ENCODE data around the gene UBR4. TPM values are rescaled to one million over a fixed set of nuclear protein-coding genes. Genes with fewer than 3 reads are reported as not detected.
"Not testable (repeated sequence)": the region's sequence is repeated elsewhere in the genome, so short reads cannot be mapped to it uniquely, and the experiment has no call there.

UBR4 gene
- total RNA-seq, 2 experiments from 2014 or later, result 117 to 147 TPM

- H3K27ac Mint-ChIP-seq, result no peak overlapping the region
- H3K27me3 Mint-ChIP-seq, result no peaks in the 10 kb centered on the region
- POLR2A ChIA-PET, result no interaction called here
- no peaks in the 10 kb centered on the region for H3K9me3 Mint-ChIP-seq (ENCODE audit: low read depth)
- DNase-seq, result no peak
- intact Hi-C loops (cut with DNase I, micrococcal nuclease), result no loop called here
- CTCF ChIA-PET, result interaction anchor here (1.0 to 1.3 kb wide), 3 partner anchors 15 to 37 kb away, joined by 4 read pairs; no protein-coding TSS in a partner anchor
- ATAC-seq, result no peak
- H3K4me3 Mint-ChIP-seq, result no peak overlapping the region
- H3K4me1 Mint-ChIP-seq, result peaks cover 6% of the 10 kb centered on the region
- H3K36me3 Mint-ChIP-seq (ENCODE audit: low read depth), result peaks cover 66% of the 10 kb centered on the region
These were observed 17.1 kb downstream of the UBR4 start for GRCh38 chr1:19193004-19193403.

DNA sequence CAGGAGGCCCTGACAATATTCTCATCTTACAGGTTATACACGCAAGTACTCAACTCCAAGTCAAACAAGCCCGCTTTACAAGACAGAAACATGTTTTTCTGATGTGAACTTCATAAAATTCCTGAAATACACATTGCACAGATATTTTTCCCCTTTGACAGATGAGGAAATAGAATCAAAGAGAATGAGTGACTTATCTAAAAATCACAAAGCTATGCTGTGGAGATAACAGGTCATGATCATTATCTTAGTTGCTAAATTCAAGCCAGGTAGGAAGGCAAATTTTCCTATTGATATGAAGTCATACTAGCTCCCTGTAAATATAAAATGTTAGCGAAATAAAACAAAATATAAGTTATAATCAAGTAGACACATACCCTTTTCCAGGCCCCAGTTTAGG is 18.3 kb downstream of the UBR4 start:
- H3K9me3 Mint-ChIP-seq (ENCODE audit: low read depth), result no peaks in the 10 kb centered on the region
- H3K36me3 Mint-ChIP-seq (ENCODE audit: low read depth), result peaks cover 60% of the 10 kb centered on the region
- intact Hi-C loops (cut with DNase I, micrococcal nuclease), result no loop called here
- H3K4me3 Mint-ChIP-seq, result no peak overlapping the region
- peak overlapping the region; percentile 39 for H3K27ac Mint-ChIP-seq
- H3K4me1 Mint-ChIP-seq, result peaks cover 10% of the 10 kb centered on the region
- no peaks in the 10 kb centered on the region for H3K27me3 Mint-ChIP-seq
- ChIA-PET CTCF (interaction anchor here (1.0 kb wide), 1 partner anchor 25 kb away, joined by 4 read pairs; no protein-coding TSS in a partner anchor), POLR2A (no interaction called here)
- no peak for ATAC-seq
- no peak for DNase-seq

- peak overlapping the region; percentile 53 for H3K27ac Mint-ChIP-seq
- H3K36me3 Mint-ChIP-seq (ENCODE audit: low read depth), result peaks cover 63% of the 10 kb centered on the region
- H3K27me3 Mint-ChIP-seq, result no peaks in the 10 kb centered on the region
- CTCF ChIA-PET, result interaction anchor here (0.6 kb wide), 1 partner anchor 25 kb away, joined by 3 read pairs; no protein-coding TSS in a partner anchor
- intact Hi-C loops (cut with DNase I, micrococcal nuclease), result no loop called here
- POLR2A ChIA-PET, result interaction anchor here (0.6 kb wide), 1 partner anchor 71 kb away, joined by 3 read pairs; no protein-coding TSS in a partner anchor
- ATAC-seq (no peak), DNase-seq (no peak)
- H3K4me3 Mint-ChIP-seq, result no peak overlapping the region
- no peaks in the 10 kb centered on the region for H3K9me3 Mint-ChIP-seq (ENCODE audit: low read depth)
- H3K4me1 Mint-ChIP-seq, result peaks cover 23% of the 10 kb centered on the region
These were observed 19.6 kb downstream of the UBR4 start for GRCh38 chr1:19190468-19190867.

DNA sequence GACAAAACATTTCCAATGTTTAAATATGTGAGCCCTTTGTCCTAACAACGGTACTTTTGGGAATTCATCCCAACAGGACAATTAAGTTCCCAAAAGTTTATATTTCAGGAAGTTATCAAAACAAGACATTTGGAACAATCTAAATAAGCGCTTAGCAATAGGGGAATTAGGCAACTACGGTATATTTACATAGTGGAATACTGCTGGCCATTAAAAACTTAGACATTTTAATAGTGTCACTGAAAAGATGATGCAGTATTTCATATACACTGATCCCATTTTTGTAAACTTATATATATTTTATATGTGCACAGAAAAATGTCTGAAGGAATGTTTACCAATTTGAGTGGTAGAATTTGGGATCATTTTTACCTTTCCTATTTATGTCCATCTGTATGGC is 20.8 kb downstream of the UBR4 start:
- ATAC-seq (no peak), DNase-seq (no peak)
- ChIA-PET CTCF (no interaction called here), POLR2A (no interaction called here)
- H3K36me3 Mint-ChIP-seq (ENCODE audit: low read depth), result peaks cover 71% of the 10 kb centered on the region
- no peaks in the 10 kb centered on the region for H3K27me3 Mint-ChIP-seq
- no peaks in the 10 kb centered on the region for H3K9me3 Mint-ChIP-seq (ENCODE audit: low read depth)
- intact Hi-C loops (cut with DNase I, micrococcal nuclease), result loop anchor here in 1 of 2 experiments (5.0 kb wide), 1 partner anchor 523 kb away; no protein-coding TSS in a partner anchor
- no peak overlapping the region for H3K4me3 Mint-ChIP-seq
- H3K27ac Mint-ChIP-seq, result no peak overlapping the region
- H3K4me1 Mint-ChIP-seq, result peaks cover 28% of the 10 kb centered on the region

DNA sequence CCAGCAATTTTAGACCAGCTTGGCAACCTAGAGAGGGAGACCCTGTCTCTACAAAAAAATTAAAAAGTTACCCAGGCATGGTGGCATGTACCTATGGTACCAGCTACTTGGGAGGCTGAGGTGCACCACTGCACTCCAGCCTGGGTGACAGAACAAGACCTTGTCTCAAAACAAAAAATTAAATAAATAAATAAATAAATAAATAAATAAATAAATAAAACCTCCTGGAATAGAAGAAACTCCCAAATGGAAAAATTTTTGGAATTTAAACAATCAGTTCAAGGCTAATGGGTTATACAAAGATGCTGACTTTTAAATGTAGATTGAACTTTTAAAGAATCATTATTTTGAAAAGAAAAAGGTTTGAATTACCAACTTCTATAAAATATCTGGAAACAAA is 22.2 kb downstream of the UBR4 start:
- DNase-seq (no peak), ATAC-seq (no peak)
- intact Hi-C loops (cut with DNase I, micrococcal nuclease), result loop anchor here (2.0 to 5.0 kb wide), 3 partner anchors 15 to 524 kb away; partner anchors contain the start of gene UBR4 (in 1 of the 2)
- CTCF ChIA-PET, result interaction anchor here (0.7 kb wide), 1 partner anchor 220 kb away, joined by 4 read pairs; no protein-coding TSS in a partner anchor
- no peak overlapping the region for H3K4me3 Mint-ChIP-seq
- POLR2A ChIA-PET, result no interaction called here
- peaks cover 66% of the 10 kb centered on the region for H3K36me3 Mint-ChIP-seq (ENCODE audit: low read depth)
- no peak overlapping the region for H3K27ac Mint-ChIP-seq
- no peaks in the 10 kb centered on the region for H3K27me3 Mint-ChIP-seq
- H3K4me1 Mint-ChIP-seq, result peaks cover 28% of the 10 kb centered on the region
- H3K9me3 Mint-ChIP-seq (ENCODE audit: low read depth), result no peaks in the 10 kb centered on the region

DNA sequence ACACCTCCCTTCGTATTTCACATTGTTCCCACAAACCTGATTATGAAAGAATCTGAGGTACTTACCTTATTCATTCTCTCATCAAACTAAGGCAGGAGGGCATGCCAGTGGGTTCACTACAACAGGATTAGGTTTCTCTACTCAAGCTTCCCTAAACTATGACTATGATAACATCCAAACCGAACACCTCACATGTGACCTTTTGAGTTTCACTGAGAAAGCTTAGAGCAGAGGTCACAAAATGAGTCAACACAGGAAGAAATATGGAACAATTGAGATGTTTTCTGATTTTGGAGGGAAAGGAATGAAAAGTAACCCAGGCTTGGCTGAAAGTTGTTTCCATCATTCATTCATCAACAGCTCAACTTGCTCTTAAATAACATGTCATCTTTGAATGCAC is 24.1 kb downstream of the UBR4 start:
- H3K9me3 Mint-ChIP-seq (ENCODE audit: low read depth), result no peaks in the 10 kb centered on the region
- intact Hi-C loops (cut with DNase I, micrococcal nuclease), result loop anchor here (1.0 to 5.0 kb wide), 6 partner anchors 17 to 526 kb away; partner anchors contain the start of gene UBR4 (in 2 of the 2)
- H3K36me3 Mint-ChIP-seq (ENCODE audit: low read depth), result peaks cover 68% of the 10 kb centered on the region
- H3K27ac Mint-ChIP-seq, result peak overlapping the region; percentile 89
- peak; percentile 29 for DNase-seq
- peak; percentile 96 for ATAC-seq
- no peak overlapping the region for H3K4me3 Mint-ChIP-seq
- peaks cover 37% of the 10 kb centered on the region for H3K4me1 Mint-ChIP-seq
- ChIA-PET POLR2A (interaction anchor here (0.6 to 1.0 kb wide), 6 partner anchors 13 to 525 kb away, joined by 3 read pairs; no protein-coding TSS in a partner anchor), CTCF (interaction anchor here (0.5 to 1.6 kb wide), 9 partner anchors 10 to 118 kb away, joined by 3 to 8 read pairs (median 4); partner anchors contain the start of genes EMC1 and MRTO4)
- H3K27me3 Mint-ChIP-seq, result no peaks in the 10 kb centered on the region

GRCh38 chr1:19182223-19182622 is 27.8 kb downstream of the UBR4 start:
- ChIA-PET POLR2A (no interaction called here), CTCF (interaction anchor here (0.7 to 2.0 kb wide), 4 partner anchors 18 to 466 kb away, joined by 3 to 7 read pairs (median 3); no protein-coding TSS in a partner anchor)
- peaks cover 73% of the 10 kb centered on the region for H3K36me3 Mint-ChIP-seq (ENCODE audit: low read depth)
- intact Hi-C loops (cut with DNase I, micrococcal nuclease), result loop anchor here in 1 of 2 experiments (5.0 kb wide), 1 partner anchor 60 kb away; no protein-coding TSS in a partner anchor
- DNase-seq (no peak), ATAC-seq (no peak)
- H3K9me3 Mint-ChIP-seq (ENCODE audit: low read depth), result no peaks in the 10 kb centered on the region
- no peak overlapping the region for H3K27ac Mint-ChIP-seq
- no peaks in the 10 kb centered on the region for H3K27me3 Mint-ChIP-seq
- peaks cover 48% of the 10 kb centered on the region for H3K4me1 Mint-ChIP-seq
- no peak overlapping the region for H3K4me3 Mint-ChIP-seq

- intact Hi-C loops (cut with DNase I, micrococcal nuclease), result loop anchor here in 1 of 2 experiments (5.0 kb wide), 1 partner anchor 62 kb away; no protein-coding TSS in a partner anchor
- peaks cover 32% of the 10 kb centered on the region for H3K4me1 Mint-ChIP-seq
- peak overlapping the region; percentile 51 for H3K27ac Mint-ChIP-seq
- DNase-seq (peak; percentile 30), ATAC-seq (peak; percentile 23)
- not testable (repeated sequence) for H3K4me3 Mint-ChIP-seq; H3K27me3 Mint-ChIP-seq; H3K9me3 Mint-ChIP-seq (ENCODE audit: low read depth)
- POLR2A ChIA-PET, result interaction anchor here (0.7 to 0.9 kb wide), 2 partner anchors 40 to 169 kb away, joined by 3 to 5 read pairs; no protein-coding TSS in a partner anchor
- H3K36me3 Mint-ChIP-seq (ENCODE audit: low read depth), result peaks cover 67% of the 10 kb centered on the region
- CTCF ChIA-PET, result interaction anchor here (0.6 to 1.9 kb wide), 8 partner anchors 10 to 67 kb away, joined by 3 to 8 read pairs (median 4); no protein-coding TSS in a partner anchor
These were observed 29.8 kb downstream of the UBR4 start for GRCh38 chr1:19180265-19180657.

DNA sequence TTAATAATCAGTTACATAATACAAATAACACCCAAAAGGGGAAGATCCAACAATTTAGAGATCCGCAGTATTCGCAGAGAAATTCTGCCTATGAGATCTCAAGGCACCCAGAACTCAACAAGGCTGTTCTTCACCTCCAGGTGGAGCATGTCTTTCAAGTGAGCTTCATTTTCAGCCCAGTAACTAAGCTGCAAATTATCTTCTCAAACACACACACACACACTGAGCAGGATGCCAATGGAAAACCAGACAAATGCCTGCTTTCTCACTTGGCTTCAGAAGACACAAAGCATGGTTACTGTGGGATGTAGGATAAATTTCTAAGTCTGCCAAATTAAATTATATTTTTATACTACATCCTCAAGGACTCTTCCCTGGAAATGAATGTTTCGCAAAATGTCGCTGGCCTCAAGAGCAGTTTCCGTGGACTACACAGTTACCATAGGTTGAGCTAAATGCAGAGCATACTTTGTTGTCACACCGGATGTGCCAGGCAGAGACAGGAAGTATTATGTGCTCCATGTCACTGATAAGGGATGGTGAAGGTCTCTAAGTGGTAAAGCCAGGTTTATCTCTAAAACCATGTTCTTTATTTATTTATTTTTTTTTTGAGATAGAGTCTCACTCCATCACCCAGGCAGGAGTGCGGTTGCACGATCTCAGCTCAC is 30.3 kb downstream of the UBR4 start:
- DNase-seq (peak; percentile 43), ATAC-seq (peak; percentile 89)
- ChIA-PET CTCF (interaction anchor here (0.6 to 2.3 kb wide), 16 partner anchors 10 to 540 kb away, joined by 3 to 8 read pairs (median 3); partner anchors contain the start of gene UBR4), POLR2A (interaction anchor here (0.9 kb wide), 1 partner anchor 169 kb away, joined by 3 read pairs; no protein-coding TSS in a partner anchor)
- intact Hi-C loops (cut with DNase I, micrococcal nuclease), result loop anchor here (1.0 to 5.0 kb wide), 3 partner anchors 30 to 63 kb away; no protein-coding TSS in a partner anchor
- Mint-ChIP-seq H3K4me3 (no peak overlapping the region), H3K9me3 (ENCODE audit: low read depth) (no peaks in the 10 kb centered on the region), H3K27ac (peak overlapping the region; percentile 72), H3K4me1 (peaks cover 29% of the 10 kb centered on the region), H3K27me3 (no peaks in the 10 kb centered on the region), H3K36me3 (ENCODE audit: low read depth) (peaks cover 62% of the 10 kb centered on the region)

- intact Hi-C loops (cut with DNase I, micrococcal nuclease), result loop anchor here in 1 of 2 experiments (1.0 kb wide), 2 partner anchors 30 to 62 kb away; no protein-coding TSS in a partner anchor
- H3K9me3 Mint-ChIP-seq (ENCODE audit: low read depth), result no peaks in the 10 kb centered on the region
- peak overlapping the region; percentile 22 for H3K27ac Mint-ChIP-seq
- peaks cover 26% of the 10 kb centered on the region for H3K4me1 Mint-ChIP-seq
- no peaks in the 10 kb centered on the region for H3K27me3 Mint-ChIP-seq
- H3K4me3 Mint-ChIP-seq, result no peak overlapping the region
- no peak for ATAC-seq
- peaks cover 66% of the 10 kb centered on the region for H3K36me3 Mint-ChIP-seq (ENCODE audit: low read depth)
- ChIA-PET CTCF (interaction anchor here (0.6 to 2.3 kb wide), 18 partner anchors 12 to 403 kb away, joined by 3 to 15 read pairs (median 4); partner anchors contain the start of gene UBR4), POLR2A (no interaction called here)
- no peak for DNase-seq
These were observed 31.2 kb downstream of the UBR4 start for GRCh38 chr1:19178734-19179398.

DNA sequence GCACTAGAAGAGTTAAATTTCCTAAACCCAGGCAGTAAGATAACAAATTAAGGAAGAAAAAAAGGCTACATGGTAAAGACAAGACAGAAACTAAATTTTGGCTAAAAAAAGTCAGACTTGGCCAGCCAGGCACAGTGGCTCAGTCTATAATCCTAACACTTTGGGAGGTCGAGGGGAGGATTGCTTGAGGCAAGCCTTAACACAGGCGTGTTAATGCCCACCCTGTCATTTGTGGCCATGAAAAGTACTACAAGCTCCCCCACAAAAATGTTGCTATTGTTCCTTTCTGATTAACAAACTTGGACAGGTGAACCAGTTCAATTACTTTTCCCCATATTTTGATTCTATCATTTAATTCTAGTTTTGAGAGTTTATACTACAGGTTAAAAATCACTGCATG is 32.3 kb downstream of the UBR4 start:
- POLR2A ChIA-PET, result no interaction called here
- DNase-seq (no peak), ATAC-seq (no peak)
- intact Hi-C loops (cut with DNase I, micrococcal nuclease), result no loop called here
- Mint-ChIP-seq H3K4me1 (peaks cover 26% of the 10 kb centered on the region), H3K4me3 (no peak overlapping the region), H3K27me3 (no peaks in the 10 kb centered on the region), H3K27ac (no peak overlapping the region), H3K9me3 (ENCODE audit: low read depth) (no peaks in the 10 kb centered on the region), H3K36me3 (ENCODE audit: low read depth) (peaks cover 68% of the 10 kb centered on the region)
- CTCF ChIA-PET, result interaction anchor here (0.6 to 2.3 kb wide), 8 partner anchors 15 to 404 kb away, joined by 3 to 15 read pairs (median 4); partner anchors contain the start of gene UBR4
